Left lung (tissue), 10 donors: ENCODE results near the gene STAU1. TPM values are rescaled to one million over a fixed set of nuclear protein-coding genes. Genes with fewer than 3 reads are reported as not detected.
"Not testable (repeated sequence)": the region's sequence is repeated elsewhere in the genome, so short reads cannot be mapped to it uniquely, and the experiment has no call there.

Experiments used
- ATAC-seq: fragments of 200-7000 bp; cut with Tn5 transposase; one replicate; pipeline ENCODE4 v1.9.1; 2020; ENCODE audit warnings: moderate library complexity
- DNase-seq, 4 donors: peaks; one replicate each; pipeline ENCODE4 v3.0.0-alpha.2; 2013 to 2020
- H3K27ac ChIP-seq, 2 donors: fragments of 200-600 bp; sonication (generic) in 1 of 2; one replicate each; pipeline versions ENCODE4 v1.5.0 to v1.8.0; 2020 to 2021
- H3K27me3 ChIP-seq, 2 donors: fragments of 200-600 bp; sonication (generic) in 1 of 2; one replicate each; pipeline versions ENCODE4 v1.5.0 to v1.8.0; 2020 to 2021
- H3K36me3 ChIP-seq, 2 donors: fragments of 200-600 bp; sonication (generic) in 1 of 2; one replicate each; pipeline versions ENCODE4 v1.5.0 to v1.8.0; 2020 to 2021
- H3K4me1 ChIP-seq, 2 donors: fragments of 200-600 bp; one replicate each; pipeline ENCODE4 v1.8.0; 2021
- H3K4me3 ChIP-seq, 2 donors: fragments of 200-600 bp; sonication (generic) in 1 of 2; one replicate each; pipeline versions ENCODE4 v1.5.0 to v1.8.0; 2020 to 2021; ENCODE audit warnings: mild to moderate bottlenecking in 1 of 2
- H3K9me3 ChIP-seq, 2 donors: fragments of 200-600 bp; sonication (generic) in 1 of 2; one replicate each; pipeline versions ENCODE4 v1.5.0 to v1.8.0; 2020 to 2021
- CTCF ChIP-seq, 2 donors: fragments of 200-600 bp; sonication (generic) in 1 of 2; IDR thresholded peaks; one replicate each; pipeline versions ENCODE4 v1.5.0 to v1.8.0; 2021; ENCODE audit warnings: antibody characterized with exemption in 2 of 2
- intact Hi-C, 2 donors: fragments of 100-400 bp; cut with DNase I; formaldehyde crosslinking; loops; one replicate each; pipeline versions ENCODE4 v1.11.2 to v1.14.2; 2022
- polyA plus RNA-seq, 6 donors: library from polyadenylated mRNA; unstranded; fragments of 120-200 nt; gene quantifications; one replicate each; pipeline ENCODE4 v1.2.1, GENCODE V29; 2013; ENCODE audit not compliant: insufficient read length in 6 of 6
- total RNA-seq, 2 donors: library from RNA; stranded (reverse); fragmentation: NEBNext Ultra II Directional; extraction: Animal tissue kit (Norgen Biotek cat#: 25700); gene quantifications; one replicate each; pipeline ENCODE4 v1.2.1, GENCODE V29; 2021
- donor health status: DM: no; HTN: yes; CAD: no.
- donor health status: DM: no; HTN: no; CAD: no.

Gene STAU1
- total and polyA plus RNA-seq, 8 donors, result 68.6 to 103 (median 98.5) TPM

DNA sequence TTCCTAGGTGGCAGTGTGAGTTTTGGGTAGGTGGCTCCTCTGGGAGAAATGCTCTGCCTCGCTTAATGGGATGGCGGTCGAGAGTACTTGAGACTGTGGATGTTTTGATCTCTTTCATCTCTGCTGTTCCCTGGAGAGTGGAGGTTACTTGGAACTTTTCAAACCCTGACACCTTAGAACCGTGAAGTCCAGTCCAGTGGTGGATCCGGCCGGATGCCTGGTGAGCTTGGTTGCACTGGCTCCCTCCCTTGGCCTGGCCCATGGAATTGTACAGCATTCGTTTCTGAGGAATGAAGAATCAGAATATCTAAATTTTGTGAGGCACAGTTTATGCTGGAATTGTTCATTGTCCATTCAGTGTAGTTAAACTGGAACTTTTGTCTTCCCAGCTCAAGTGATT, 91.0 kb downstream of the STAU1 start:
- no peaks in the 10 kb centered on the region for H3K9me3 ChIP-seq
- ATAC-seq, result no peak
- H3K4me3 ChIP-seq, result no peak overlapping the region
- no peaks in the 10 kb centered on the region for H3K4me1 ChIP-seq
- no peak for DNase-seq
- no peak overlapping the region for H3K27ac ChIP-seq
- no peaks in the 10 kb centered on the region for H3K27me3 ChIP-seq
- intact Hi-C loops, result no loop called here
- H3K36me3 ChIP-seq, result peaks cover 0 to 95% of the 10 kb centered on the region in 2 donors
- no peak for TF ChIP-seq CTCF (IDR thresholded peaks at IDR 0.05)

DNA sequence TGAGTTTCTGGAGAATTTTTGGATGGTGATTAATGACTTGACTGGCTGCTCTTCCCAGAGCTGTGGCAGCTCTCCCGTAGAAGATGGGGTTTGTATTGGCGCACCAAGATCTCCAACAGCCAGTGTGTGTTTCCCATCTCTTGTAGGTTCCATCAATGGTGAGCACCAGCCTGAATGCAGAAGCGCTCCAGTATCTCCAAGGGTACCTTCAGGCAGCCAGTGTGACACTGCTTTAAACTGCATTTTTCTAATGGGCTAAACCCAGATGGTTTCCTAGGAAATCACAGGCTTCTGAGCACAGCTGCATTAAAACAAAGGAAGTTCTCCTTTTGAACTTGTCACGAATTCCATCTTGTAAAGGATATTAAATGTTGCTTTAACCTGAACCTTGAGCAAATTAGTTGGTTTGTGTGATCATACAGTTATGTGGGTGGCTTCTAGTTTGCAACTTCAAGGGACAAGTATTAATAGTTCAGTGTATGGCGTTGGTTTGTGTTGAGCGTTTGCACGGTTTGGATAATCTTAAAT, 91.9 kb downstream of the STAU1 start:
- Histone ChIP-seq H3K27me3 (no peaks in the 10 kb centered on the region), H3K27ac (no peak overlapping the region), H3K36me3 (peaks cover 0 to 95% of the 10 kb centered on the region in 2 donors), H3K4me1 (no peaks in the 10 kb centered on the region), H3K9me3 (no peaks in the 10 kb centered on the region), H3K4me3 (no peak overlapping the region)
- no peak for TF ChIP-seq CTCF (IDR thresholded peaks at IDR 0.05)
- ATAC-seq (no peak), DNase-seq (no peak)
- intact Hi-C loops, result no loop called here

DNA sequence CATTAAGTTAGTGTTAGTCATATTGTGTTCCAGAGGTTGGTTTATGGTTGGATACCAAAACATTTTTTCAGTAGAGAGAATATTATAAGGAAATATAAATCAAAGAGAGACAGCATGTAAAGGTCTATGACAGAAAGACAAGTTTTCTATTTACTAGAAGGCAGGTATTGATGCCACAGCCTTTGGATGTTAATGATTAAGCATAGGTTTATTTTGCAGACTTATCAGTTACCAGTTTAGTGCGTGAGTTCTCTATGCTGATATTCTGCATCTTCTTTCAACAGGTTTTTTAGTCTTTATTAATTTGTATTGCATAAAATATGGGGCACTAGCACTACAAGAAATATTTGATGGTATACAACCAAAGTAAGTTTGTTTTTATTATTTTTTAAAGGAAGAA, 96.4 kb downstream of the STAU1 start:
- Histone ChIP-seq H3K4me3 (no peak overlapping the region), H3K9me3 (no peaks in the 10 kb centered on the region), H3K4me1 (no peaks in the 10 kb centered on the region), H3K36me3 (peaks cover 3 to 100% of the 10 kb centered on the region in 2 donors), H3K27me3 (no peaks in the 10 kb centered on the region), H3K27ac (no peak overlapping the region)
- intact Hi-C loops, result no loop called here
- DNase-seq, result no peak
- ATAC-seq, result no peak
- no peak for TF ChIP-seq CTCF (IDR thresholded peaks at IDR 0.05)

GRCh38 chr20:49091104-49091503, 97.0 kb downstream of the STAU1 start:
- Histone ChIP-seq H3K27ac (no peak overlapping the region), H3K4me1 (no peaks in the 10 kb centered on the region), H3K27me3 (no peaks in the 10 kb centered on the region), H3K36me3 (peaks cover 3 to 100% of the 10 kb centered on the region in 2 donors), H3K9me3 (no peaks in the 10 kb centered on the region), H3K4me3 (no peak overlapping the region)
- ATAC-seq (no peak), DNase-seq (no peak)
- intact Hi-C loops, result no loop called here
- TF ChIP-seq CTCF (IDR thresholded peaks at IDR 0.05), result no peak

- H3K4me1 ChIP-seq, H3K27ac ChIP-seq, H3K4me3 ChIP-seq, intact Hi-C loops, H3K27me3 ChIP-seq, DNase-seq, H3K9me3 ChIP-seq, ATAC-seq: not testable (repeated sequence)
- H3K36me3 ChIP-seq, result peaks cover 0 to 100% of the 10 kb centered on the region in 2 donors
Measured at GRCh38 chr20:49082295-49082694, 105.8 kb downstream of the STAU1 start.

- Histone ChIP-seq H3K9me3 (no peaks in the 10 kb centered on the region), H3K4me1 (no peaks in the 10 kb centered on the region), H3K4me3 (no peak overlapping the region), H3K27ac (no peak overlapping the region), H3K27me3 (no peaks in the 10 kb centered on the region), H3K36me3 (peaks cover 0 to 94% of the 10 kb centered on the region in 2 donors)
- ATAC-seq (no peak), DNase-seq (no peak)
- intact Hi-C loops, result no loop called here
- no peak for TF ChIP-seq CTCF (IDR thresholded peaks at IDR 0.05)
Measured at GRCh38 chr20:49078310-49078709, 109.8 kb downstream of the STAU1 start.
